Measurements from ENCODE around the gene FCHO1.

FCHO1 gene

GRCh38 chr19:17837972-17838371 is 86.7 kb downstream of the FCHO1 start:
- Histone ChIP-seq H3K4me1 (ENCODE audit: control insufficient read depth in 2 of 2, insufficient read depth in 2 of 2, low read length in 2 of 2) (no peaks in the 10 kb centered on the region), H3K4me3 (ENCODE audit: low read length in 2 of 2) (no peak overlapping the region), H3K27ac (ENCODE audit: low read depth in 2 of 2, low read length in 2 of 2) (no peak overlapping the region), H3K9ac (ENCODE audit: low read depth in 1 of 2, low read length in 2 of 2) (no peak overlapping the region), H3K36me3 (ENCODE audit: control insufficient read depth in 2 of 2, insufficient read depth in 2 of 2, low read length in 2 of 2) (peaks cover 0 to 7% of the 10 kb centered on the region in 2 donors), H3K27me3 (ENCODE audit: control insufficient read depth in 2 of 2, insufficient read depth in 2 of 2, low read length in 2 of 2) (peaks cover 0 to 14% of the 10 kb centered on the region in 2 donors), H3K9me3 (ENCODE audit: control insufficient read depth in 2 of 2, low read length in 2 of 2) (no peaks in the 10 kb centered on the region)

All from mucosa of rectum (tissue), 2 donors.